GM12878 (cell line): Measurements from ENCODE around the gene CDH1. TPM values are rescaled to one million over a fixed set of nuclear protein-coding genes. Genes with fewer than 3 reads are reported as not detected.

Source experiments
- ATF3 ChIP-seq: IDR thresholded peaks from 2 replicates; pipeline ENCODE4 v1.6.1; 2011; ENCODE audit warnings: low read depth, mild to moderate bottlenecking, low read length, moderate library complexity, borderline replicate concordance; ENCODE audit errors: extremely low read depth
- CEBPB ChIP-seq, 2 experiments: fragments of 150-350 bp in 1 of 2; IDR thresholded peaks; 2 replicates each; pipeline ENCODE4 v1.6.1; 2012 to 2014; ENCODE audit warnings: low read depth in 2 of 2, low read length in 2 of 2, borderline replicate concordance in 1 of 2, inconsistent platforms in 1 of 2
- CREM ChIP-seq: IDR thresholded peaks from 2 replicates; pipeline ENCODE4 v1.6.1; 2014; ENCODE audit warnings: antibody characterized with exemption, low read depth
- DPF2 ChIP-seq: fragments of 450-650 bp; IDR thresholded peaks from 2 replicates; pipeline ENCODE4 v1.6.1; 2017; ENCODE audit warnings: mild to moderate bottlenecking
- EP300 ChIP-seq, 2 experiments: fragments of 150-350 bp in 1 of 2; IDR thresholded peaks; 2 replicates each; pipeline ENCODE4 v1.6.1; 2011 to 2012; ENCODE audit warnings: low read depth in 2 of 2, low read length in 2 of 2, borderline replicate concordance in 1 of 2, improper control_type of control experiment in 1 of 2, inconsistent platforms in 1 of 2; ENCODE audit not compliant: control insufficient read depth in 1 of 2
- EZH2 ChIP-seq: IDR thresholded peaks from 2 replicates; pipeline ENCODE4 v1.6.1; 2012; ENCODE audit warnings: low read depth, mild to moderate bottlenecking, control low read depth, inconsistent platforms, low read length, borderline replicate concordance; ENCODE audit not compliant: control insufficient read depth
- FOXK2 ChIP-seq: fragments of 450-650 bp; IDR thresholded peaks from 2 replicates; pipeline ENCODE4 v1.6.1; 2017; ENCODE audit warnings: mild to moderate bottlenecking, moderate library complexity
- GABPA ChIP-seq: IDR thresholded peaks from 2 replicates; pipeline ENCODE4 v1.6.1; 2014; ENCODE audit warnings: antibody characterized with exemption, low read depth, mild to moderate bottlenecking, inconsistent platforms
- HDAC2 ChIP-seq: fragments of 200-600 bp; sonication (generic); IDR thresholded peaks from 2 replicates; pipeline ENCODE4 v1.6.1; 2017
- JUNB ChIP-seq: IDR thresholded peaks from 2 replicates; pipeline ENCODE4 v1.6.1; 2016; ENCODE audit warnings: antibody characterized with exemption, mild to moderate bottlenecking
- JUND ChIP-seq: IDR thresholded peaks from 2 replicates; pipeline ENCODE4 v1.6.1; 2012; ENCODE audit warnings: low read depth, mild to moderate bottlenecking, low read length, improper control_type of control experiment, moderate library complexity
- KDM1A ChIP-seq: fragments of 200-600 bp; sonication (generic); IDR thresholded peaks from 2 replicates; pipeline ENCODE4 v1.6.1; 2016; ENCODE audit warnings: borderline replicate concordance
- MEF2B ChIP-seq: fragments of 450-650 bp; IDR thresholded peaks from 2 replicates; pipeline ENCODE4 v1.6.1; 2018; ENCODE audit warnings: mild to moderate bottlenecking, moderate library complexity; ENCODE audit not compliant: partially characterized antibody, poor library complexity, severe bottlenecking
- MYC ChIP-seq: IDR thresholded peaks from 2 replicates; pipeline ENCODE4 v1.6.1; 2011; ENCODE audit warnings: mild to moderate bottlenecking, low read length, moderate library complexity, inconsistent platforms; ENCODE audit not compliant: insufficient read depth, insufficient replicate concordance, insufficient read length, severe bottlenecking
- NFXL1 ChIP-seq: fragments of 450-650 bp; IDR thresholded peaks from 2 replicates; pipeline ENCODE4 v1.6.1; 2017; ENCODE audit warnings: antibody characterized with exemption, mild to moderate bottlenecking, borderline replicate concordance
- NRF1 ChIP-seq: conservative IDR thresholded peaks from 2 replicates; pipeline ENCODE4 v1.6.1; 2011; ENCODE audit warnings: mild to moderate bottlenecking, low read depth, low read length, improper control_type of control experiment
- POLR2AphosphoS5 ChIP-seq: IDR thresholded peaks from 2 replicates; pipeline ENCODE4 v1.6.1; 2011; ENCODE audit warnings: mild to moderate bottlenecking, low read length, inconsistent platforms
- POU2F2 ChIP-seq: IDR thresholded peaks from 3 replicates; pipeline ENCODE4 v1.6.1; 2011; ENCODE audit warnings: low read depth, mild to moderate bottlenecking, low read length, borderline replicate concordance
- RAD51 ChIP-seq: fragments of 450-650 bp; IDR thresholded peaks from 2 replicates; pipeline ENCODE4 v1.6.1; 2016; ENCODE audit warnings: moderate library complexity, mild to moderate bottlenecking, inconsistent platforms
- SIX5 ChIP-seq: IDR thresholded peaks from 2 replicates; pipeline ENCODE4 v1.6.1; 2011; ENCODE audit warnings: mild to moderate bottlenecking, low read depth, low read length, moderate library complexity; ENCODE audit not compliant: severe bottlenecking
- SMARCA5 ChIP-seq: fragments of 450-650 bp; IDR thresholded peaks from 2 replicates; pipeline ENCODE4 v1.6.1; 2017; ENCODE audit warnings: mild to moderate bottlenecking
- SREBF1 ChIP-seq: IDR thresholded peaks from 2 replicates; pipeline ENCODE4 v1.6.1; 2012; ENCODE audit warnings: mild to moderate bottlenecking, low read length
- STAT3 ChIP-seq: IDR thresholded peaks from 2 replicates; pipeline ENCODE4 v1.6.1; 2011; ENCODE audit warnings: low read depth, low read length, improper control_type of control experiment
- TARDBP ChIP-seq: IDR thresholded peaks from 2 replicates; pipeline ENCODE4 v1.6.1; 2016; ENCODE audit warnings: borderline replicate concordance
- ZNF24 ChIP-seq: fragments of 450-650 bp; IDR thresholded peaks from 2 replicates; pipeline ENCODE4 v1.6.1; 2017; ENCODE audit warnings: antibody characterized with exemption, mild to moderate bottlenecking
- ZNF384 ChIP-seq: IDR thresholded peaks from 2 replicates; pipeline ENCODE4 v1.6.1; 2012; ENCODE audit warnings: low read depth, mild to moderate bottlenecking, low read length, improper control_type of control experiment, borderline replicate concordance
- polyA plus RNA-seq, 11 experiments: library from polyadenylated mRNA; depleted of rRNA in 4 of 11; unstranded in 6 of 11; stranded (reverse) in 5 of 11; fragments of >200 nt; fragmentation: Nextera tagmentation in 4 of 11; fragmentation: Illumina TruSeq in 1 of 11; extraction: Ambion mirVana in 4 of 11; extraction: Trizol in 1 of 11; gene quantifications; 1 replicate in 1 of 11; 2 replicates in 10 of 11; pipeline versions ENCODE4 v1.2.1 to v1.2.3, GENCODE V29; 2011 to 2016; ENCODE audit warnings: inconsistent platforms in 2 of 11, missing spikeins in 2 of 11, low read depth in 1 of 11
- total RNA-seq, 4 experiments: library from RNA; depleted of rRNA in 3 of 4; stranded (reverse); fragments of >200 nt in 3 of 4; fragmentation: Illumina TruSeq in 1 of 4; extraction: Trizol in 1 of 4; gene quantifications; 2 replicates each; pipeline versions ENCODE4 v1.2.1 to v1.2.3, GENCODE V29; 2013 to 2021
- TF ChIP-seq, protein P1 (sequence below): IDR thresholded peaks from 2 replicates; pipeline ENCODE4 v1.6.1; 2012; ENCODE audit warnings: low read length, inconsistent platforms
- TF ChIP-seq, protein P2 (sequence below): fragments of 450-650 bp; IDR thresholded peaks from 2 replicates; pipeline ENCODE4 v1.6.1; 2017; ENCODE audit warnings: low read depth, mild to moderate bottlenecking, moderate library complexity
- TF ChIP-seq, protein P3 (sequence below): IDR thresholded peaks from 2 replicates; pipeline ENCODE4 v1.6.1; 2011; ENCODE audit warnings: mild to moderate bottlenecking, low read depth, low read length, moderate library complexity; ENCODE audit not compliant: insufficient replicate concordance

CDH1 gene
- total and polyA plus RNA-seq, 10 of the 15 experiments (the other 5 are each of a cell fraction or from before 2014, with no cell fraction given) = 2.2 to 30.6 (median 17.7) TPM

GRCh38 chr16:68719993-68720489, 17.1 kb upstream of the CDH1 start (continued):
- no peak for TF ChIP-seq DPF2
- peak; percentile 92 for TF ChIP-seq POU2F2
- TF ChIP-seq, protein P1, sequence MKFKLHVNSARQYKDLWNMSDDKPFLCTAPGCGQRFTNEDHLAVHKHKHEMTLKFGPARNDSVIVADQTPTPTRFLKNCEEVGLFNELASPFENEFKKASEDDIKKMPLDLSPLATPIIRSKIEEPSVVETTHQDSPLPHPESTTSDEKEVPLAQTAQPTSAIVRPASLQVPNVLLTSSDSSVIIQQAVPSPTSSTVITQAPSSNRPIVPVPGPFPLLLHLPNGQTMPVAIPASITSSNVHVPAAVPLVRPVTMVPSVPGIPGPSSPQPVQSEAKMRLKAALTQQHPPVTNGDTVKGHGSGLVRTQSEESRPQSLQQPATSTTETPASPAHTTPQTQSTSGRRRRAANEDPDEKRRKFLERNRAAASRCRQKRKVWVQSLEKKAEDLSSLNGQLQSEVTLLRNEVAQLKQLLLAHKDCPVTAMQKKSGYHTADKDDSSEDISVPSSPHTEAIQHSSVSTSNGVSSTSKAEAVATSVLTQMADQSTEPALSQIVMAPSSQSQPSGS = peak; percentile 84
- no peak for TF ChIP-seq KDM1A
- no peak for TF ChIP-seq EZH2
- TF ChIP-seq POLR2AphosphoS5 = no peak
- no peak for TF ChIP-seq SIX5
- no peak for TF ChIP-seq NRF1
- TF ChIP-seq JUNB = peak; percentile 27; the same call in 1 of the 2 replicates
- TF ChIP-seq TARDBP = no peak
- TF ChIP-seq ZNF384 = peak; percentile 99
- no peak for TF ChIP-seq ATF3
- TF ChIP-seq STAT3 = no peak
- TF ChIP-seq SREBF1 = no peak
- no peak for TF ChIP-seq FOXK2
- TF ChIP-seq CEBPB (IDR thresholded peaks at IDR 0.05; ENCODE audit: borderline replicate concordance in 1 of 2, low read depth in 2 of 2, low read length in 2 of 2) = 0 out of 4 replicates have a peak, but pooled peaks of 1 of the 2 experiments have one; percentile 27
- peak; percentile 71 to 77; a peak in 3 of 4 replicates for TF ChIP-seq EP300 (IDR thresholded peaks at IDR 0.05; ENCODE audit: borderline replicate concordance in 1 of 2, control insufficient read depth in 1 of 2, low read depth in 2 of 2, low read length in 2 of 2)
- TF ChIP-seq HDAC2 = no peak
- TF ChIP-seq, protein P2, sequence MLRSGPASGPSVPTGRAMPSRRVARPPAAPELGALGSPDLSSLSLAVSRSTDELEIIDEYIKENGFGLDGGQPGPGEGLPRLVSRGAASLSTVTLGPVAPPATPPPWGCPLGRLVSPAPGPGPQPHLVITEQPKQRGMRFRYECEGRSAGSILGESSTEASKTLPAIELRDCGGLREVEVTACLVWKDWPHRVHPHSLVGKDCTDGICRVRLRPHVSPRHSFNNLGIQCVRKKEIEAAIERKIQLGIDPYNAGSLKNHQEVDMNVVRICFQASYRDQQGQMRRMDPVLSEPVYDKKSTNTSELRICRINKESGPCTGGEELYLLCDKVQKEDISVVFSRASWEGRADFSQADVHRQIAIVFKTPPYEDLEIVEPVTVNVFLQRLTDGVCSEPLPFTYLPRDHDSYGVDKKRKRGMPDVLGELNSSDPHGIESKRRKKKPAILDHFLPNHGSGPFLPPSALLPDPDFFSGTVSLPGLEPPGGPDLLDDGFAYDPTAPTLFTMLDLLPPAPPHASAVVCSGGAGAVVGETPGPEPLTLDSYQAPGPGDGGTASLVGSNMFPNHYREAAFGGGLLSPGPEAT = peak; percentile 71
- peak; percentile 40 for TF ChIP-seq RAD51
- TF ChIP-seq, protein P3, sequence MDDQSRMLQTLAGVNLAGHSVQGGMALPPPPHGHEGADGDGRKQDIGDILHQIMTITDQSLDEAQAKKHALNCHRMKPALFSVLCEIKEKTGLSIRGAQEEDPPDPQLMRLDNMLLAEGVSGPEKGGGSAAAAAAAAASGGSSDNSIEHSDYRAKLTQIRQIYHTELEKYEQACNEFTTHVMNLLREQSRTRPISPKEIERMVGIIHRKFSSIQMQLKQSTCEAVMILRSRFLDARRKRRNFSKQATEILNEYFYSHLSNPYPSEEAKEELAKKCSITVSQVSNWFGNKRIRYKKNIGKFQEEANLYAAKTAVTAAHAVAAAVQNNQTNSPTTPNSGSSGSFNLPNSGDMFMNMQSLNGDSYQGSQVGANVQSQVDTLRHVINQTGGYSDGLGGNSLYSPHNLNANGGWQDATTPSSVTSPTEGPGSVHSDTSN = no peak
- no peak for TF ChIP-seq NFXL1
- TF ChIP-seq ZNF24 = no peak
- peak; percentile 16; the same call in 1 of the 2 replicates for TF ChIP-seq SMARCA5
- no peak for TF ChIP-seq JUND
- no peak for TF ChIP-seq GABPA
- peak; percentile 48 for TF ChIP-seq MEF2B
- TF ChIP-seq MYC = no peak
- TF ChIP-seq CREM = no peak
